MCF 10A (cell line): Measurements from ENCODE around the gene ZBTB47. TPM values are rescaled to one million over a fixed set of nuclear protein-coding genes. Genes with fewer than 3 reads are reported as not detected.

Source experiments
- BruUV-seq: library from RNA; stranded (reverse); fragments of 400-500 nt; replicated peaks from 2 replicates; lab custom pipeline; 2021; lab: Mats Ljungman, UMichigan
- CTCF ChIA-PET: fragments of 300-600 bp; sonication (Branson Sonifier 250); formaldehyde crosslinking; extraction: SDS; loops from one replicate; lab custom pipeline; 2021; ENCODE audit warnings: antibody characterized with exemption, inconsistent platforms; lab: Yijun Ruan, JAX
- POLR2A ChIA-PET: fragments of 300-600, 350-650 bp; sonication (Branson Sonifier 250); formaldehyde crosslinking; extraction: SDS; loops from one replicate; lab custom pipeline; 2020; ENCODE audit warnings: antibody characterized with exemption, inconsistent platforms; lab: Yijun Ruan, JAX
- DNase-seq: peaks from one replicate; pipeline ENCODE4 v3.0.0-alpha.2; 2018; ENCODE audit not compliant: unreplicated experiment
- H3K27ac Mint-ChIP-seq: one replicate; pipeline ENCODE4 v1.8.0; 2022; ENCODE audit warnings: mild to moderate bottlenecking, low read depth, mixed read lengths; ENCODE audit not compliant: unreplicated experiment
- H3K27me3 Mint-ChIP-seq: one replicate; pipeline ENCODE4 v1.8.0; 2022; ENCODE audit warnings: mixed read lengths; ENCODE audit not compliant: insufficient read depth, unreplicated experiment
- H3K36me3 Mint-ChIP-seq: one replicate; pipeline ENCODE4 v1.8.0; 2022; ENCODE audit warnings: mild to moderate bottlenecking, moderate library complexity, mixed read lengths; ENCODE audit not compliant: insufficient read depth, unreplicated experiment
- H3K4me1 Mint-ChIP-seq: one replicate; pipeline ENCODE4 v1.8.0; 2022; ENCODE audit warnings: mixed read lengths; ENCODE audit not compliant: insufficient read depth, unreplicated experiment
- H3K4me3 Mint-ChIP-seq: one replicate; pipeline ENCODE4 v1.8.0; 2022; ENCODE audit warnings: mild to moderate bottlenecking, moderate library complexity, mixed read lengths; ENCODE audit not compliant: unreplicated experiment
- H3K9me3 Mint-ChIP-seq: one replicate; pipeline ENCODE4 v1.8.0; 2022; ENCODE audit warnings: mixed read lengths; ENCODE audit not compliant: unreplicated experiment
- intact Hi-C: fragments of 100-400 bp; cut with micrococcal nuclease; formaldehyde crosslinking; loops from 2 replicates; pipeline ENCODE4 v1.14.1; 2022
- total RNA-seq: library from RNA; stranded (reverse); gene quantifications from 2 replicates; pipeline ENCODE4 v1.2.3, GENCODE V29; 2022
- TF ChIP-seq, protein P1 (sequence below): fragments of 200-600 bp; IDR thresholded peaks from one replicate; pipeline ENCODE4 v1.8.0; 2022; ENCODE audit warnings: antibody characterized with exemption, mild to moderate bottlenecking; ENCODE audit not compliant: unreplicated experiment

The ZBTB47 gene
- total RNA-seq, 1 experiment from 2014 or later: 10.9 TPM

DNA sequence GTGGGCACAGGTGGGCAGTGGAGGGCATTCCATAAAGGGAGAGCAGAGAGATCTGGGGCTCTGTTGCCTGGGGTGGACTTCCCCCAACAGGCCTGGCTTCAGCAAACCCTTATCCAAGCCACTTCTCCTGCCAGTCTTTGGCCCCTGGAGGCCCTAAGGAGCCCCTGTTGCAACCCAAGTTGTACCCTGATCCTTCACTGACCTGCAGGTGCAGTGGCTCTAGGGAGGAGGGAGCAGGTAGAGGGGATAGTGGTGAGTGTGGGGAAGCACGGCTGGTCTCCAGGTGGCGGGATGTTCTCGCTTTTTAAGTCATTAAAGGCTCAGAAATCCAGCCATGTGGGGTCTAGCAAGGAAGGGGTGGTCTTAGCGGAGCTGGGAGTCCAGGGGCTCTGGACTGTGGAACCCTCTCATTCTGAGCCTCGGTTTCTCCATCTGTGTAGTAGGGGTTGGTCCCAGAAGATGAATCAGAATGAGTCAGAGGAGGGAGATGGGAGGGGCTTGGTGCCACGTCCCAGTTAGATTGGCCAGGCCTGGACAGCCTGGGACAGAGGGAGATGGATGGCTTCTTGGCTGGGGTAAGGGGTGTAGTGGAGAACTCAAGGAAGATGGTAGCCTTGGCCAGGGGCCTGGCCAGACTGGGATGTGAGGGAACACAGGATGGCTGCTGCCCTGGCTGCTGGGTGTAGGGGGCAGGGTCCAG lies 2.6 kb downstream of the ZBTB47 start:
- Mint-ChIP-seq H3K27ac (no peak overlapping the region), H3K27me3 (no peaks in the 10 kb centered on the region), H3K4me3 (peak overlapping the region; percentile 90), H3K36me3 (peaks cover 28% of the 10 kb centered on the region), H3K9me3 (no peaks in the 10 kb centered on the region), H3K4me1 (peaks cover 44% of the 10 kb centered on the region)
- BruUV-seq: no TSS peak
- TF ChIP-seq, protein P1, sequence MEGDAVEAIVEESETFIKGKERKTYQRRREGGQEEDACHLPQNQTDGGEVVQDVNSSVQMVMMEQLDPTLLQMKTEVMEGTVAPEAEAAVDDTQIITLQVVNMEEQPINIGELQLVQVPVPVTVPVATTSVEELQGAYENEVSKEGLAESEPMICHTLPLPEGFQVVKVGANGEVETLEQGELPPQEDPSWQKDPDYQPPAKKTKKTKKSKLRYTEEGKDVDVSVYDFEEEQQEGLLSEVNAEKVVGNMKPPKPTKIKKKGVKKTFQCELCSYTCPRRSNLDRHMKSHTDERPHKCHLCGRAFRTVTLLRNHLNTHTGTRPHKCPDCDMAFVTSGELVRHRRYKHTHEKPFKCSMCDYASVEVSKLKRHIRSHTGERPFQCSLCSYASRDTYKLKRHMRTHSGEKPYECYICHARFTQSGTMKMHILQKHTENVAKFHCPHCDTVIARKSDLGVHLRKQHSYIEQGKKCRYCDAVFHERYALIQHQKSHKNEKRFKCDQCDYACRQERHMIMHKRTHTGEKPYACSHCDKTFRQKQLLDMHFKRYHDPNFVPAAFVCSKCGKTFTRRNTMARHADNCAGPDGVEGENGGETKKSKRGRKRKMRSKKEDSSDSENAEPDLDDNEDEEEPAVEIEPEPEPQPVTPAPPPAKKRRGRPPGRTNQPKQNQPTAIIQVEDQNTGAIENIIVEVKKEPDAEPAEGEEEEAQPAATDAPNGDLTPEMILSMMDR: no peak
- peak; percentile 71 for DNase-seq
- CTCF ChIA-PET: interaction anchor here (1.5 kb wide), 1 partner anchor 32 kb away, joined by 5 read pairs; no protein-coding TSS in a partner anchor
- POLR2A ChIA-PET: no interaction called here
- intact Hi-C loops: no loop called here

DNA sequence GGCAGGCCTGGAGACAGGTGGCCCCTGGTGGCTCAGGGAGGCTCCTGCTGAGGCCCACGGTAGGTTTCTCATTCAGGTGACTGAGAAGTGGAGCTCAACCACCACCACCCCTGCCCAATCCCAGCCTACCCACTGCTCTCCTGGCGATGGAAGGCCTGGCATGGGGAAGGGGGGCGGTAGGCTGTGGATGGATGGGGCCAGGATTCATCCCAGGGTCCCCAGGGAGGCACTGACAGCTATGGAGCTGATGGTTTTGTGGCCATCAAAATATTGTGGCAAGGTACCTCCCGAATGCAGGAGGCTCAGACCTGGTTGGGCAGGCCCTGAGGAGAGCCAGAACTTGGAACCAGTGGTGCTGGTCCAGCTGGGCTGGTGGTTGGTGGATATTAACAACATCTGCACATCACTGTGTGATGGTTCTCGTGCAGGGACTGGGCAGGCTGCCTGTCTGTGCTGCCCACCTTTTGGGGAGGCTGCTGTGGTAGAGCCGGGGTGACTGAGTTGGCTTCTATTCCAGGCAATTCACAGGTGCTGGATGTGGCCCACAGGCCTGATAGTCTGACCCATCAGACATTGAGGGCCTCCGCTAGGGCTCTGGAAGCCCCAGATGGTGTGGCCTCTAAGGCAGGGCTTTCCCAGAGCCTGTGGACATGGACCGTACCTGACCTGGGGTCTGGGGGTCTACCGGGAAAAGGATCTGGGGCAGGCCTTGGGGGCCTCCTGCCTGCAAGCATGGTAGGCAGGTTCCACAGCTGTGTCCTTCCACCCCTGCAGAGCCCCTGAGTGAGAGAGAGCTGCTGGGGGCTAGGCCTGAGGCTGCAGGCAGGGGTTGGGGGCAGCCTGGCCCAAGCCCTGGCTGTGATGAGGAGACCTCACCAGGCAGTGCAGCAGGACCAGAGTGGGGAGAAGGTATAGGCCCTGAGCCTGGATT lies 3.4 kb downstream of the ZBTB47 start:
- peaks cover 30% of the 10 kb centered on the region for H3K36me3 Mint-ChIP-seq
- H3K4me1 Mint-ChIP-seq: peaks cover 36% of the 10 kb centered on the region
- no peak for DNase-seq
- H3K27ac Mint-ChIP-seq: no peak overlapping the region
- TF ChIP-seq, protein P1: no peak
- CTCF ChIA-PET: interaction anchor here (0.7 kb wide), 1 partner anchor 88 kb away, joined by 3 read pairs; no protein-coding TSS in a partner anchor
- no TSS peak for BruUV-seq
- POLR2A ChIA-PET: no interaction called here
- H3K9me3 Mint-ChIP-seq: no peaks in the 10 kb centered on the region
- no peaks in the 10 kb centered on the region for H3K27me3 Mint-ChIP-seq
- H3K4me3 Mint-ChIP-seq: peak overlapping the region; percentile 90
- intact Hi-C loops: no loop called here

DNA sequence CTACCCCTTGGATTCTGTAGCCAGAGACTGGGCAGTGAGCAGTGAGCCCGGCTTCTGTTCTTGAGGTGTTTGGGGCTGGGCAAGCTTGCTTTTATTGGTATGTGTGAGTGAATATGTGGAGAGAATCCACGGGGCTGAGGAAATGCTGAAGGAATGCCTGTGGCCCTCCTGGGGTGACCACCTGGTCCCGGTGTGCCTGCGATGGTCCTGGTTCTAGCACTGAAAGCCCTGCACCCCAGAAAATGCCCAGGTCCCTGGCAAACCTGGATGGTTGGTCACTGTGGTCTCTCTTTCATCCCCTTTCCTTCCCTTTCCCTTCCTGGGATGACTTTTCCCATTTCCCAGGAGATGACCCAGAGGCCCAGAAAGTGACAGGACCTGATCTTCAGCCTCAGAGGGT lies 4.2 kb downstream of the ZBTB47 start:
- no peaks in the 10 kb centered on the region for H3K9me3 Mint-ChIP-seq
- BruUV-seq: no TSS peak
- ChIA-PET POLR2A (no interaction called here), CTCF (no interaction called here)
- peaks cover 28% of the 10 kb centered on the region for H3K4me1 Mint-ChIP-seq
- no peak overlapping the region for H3K27ac Mint-ChIP-seq
- intact Hi-C loops: no loop called here
- H3K27me3 Mint-ChIP-seq: no peaks in the 10 kb centered on the region
- H3K36me3 Mint-ChIP-seq: peaks cover 30% of the 10 kb centered on the region
- no peak overlapping the region for H3K4me3 Mint-ChIP-seq
- TF ChIP-seq, protein P1: no peak
- no peak for DNase-seq
